ENCODE data around the gene SMTN. TPM values are rescaled to one million over a fixed set of nuclear protein-coding genes. Genes with fewer than 3 reads are reported as not detected.
A peak's percentile ranks its signal among the peaks of the same experiment; 100 is the strongest.

The SMTN gene
- total RNA-seq, 1 experiment from 2014 or later = 35.7 TPM

DNA sequence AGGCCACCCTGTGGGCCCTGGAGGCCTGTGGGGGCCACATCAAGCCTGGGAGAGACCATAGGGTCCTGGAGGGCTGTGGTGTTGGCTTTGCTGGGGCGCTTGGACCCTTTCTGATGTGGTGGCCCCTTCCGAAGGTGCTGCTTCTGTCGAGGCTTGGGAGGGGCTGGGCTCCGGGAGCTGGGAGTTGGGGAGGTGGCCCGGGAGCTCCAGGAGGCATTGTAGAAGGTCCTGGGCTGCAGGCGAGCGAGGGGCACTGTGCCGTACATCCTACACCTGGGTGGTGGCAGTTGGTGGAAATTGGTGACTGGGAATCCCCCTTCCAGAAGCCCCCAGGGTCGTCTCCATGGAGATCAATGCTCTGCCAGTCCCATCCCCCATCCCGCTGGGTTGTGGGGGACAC, 56.6 kb downstream of the SMTN start:
- in situ Hi-C loops (cut with HindIII; ENCODE audit: low pct_unique_long_range_greater_than_20kb, low sequenced_read_pairs) = no loop called here

DNA sequence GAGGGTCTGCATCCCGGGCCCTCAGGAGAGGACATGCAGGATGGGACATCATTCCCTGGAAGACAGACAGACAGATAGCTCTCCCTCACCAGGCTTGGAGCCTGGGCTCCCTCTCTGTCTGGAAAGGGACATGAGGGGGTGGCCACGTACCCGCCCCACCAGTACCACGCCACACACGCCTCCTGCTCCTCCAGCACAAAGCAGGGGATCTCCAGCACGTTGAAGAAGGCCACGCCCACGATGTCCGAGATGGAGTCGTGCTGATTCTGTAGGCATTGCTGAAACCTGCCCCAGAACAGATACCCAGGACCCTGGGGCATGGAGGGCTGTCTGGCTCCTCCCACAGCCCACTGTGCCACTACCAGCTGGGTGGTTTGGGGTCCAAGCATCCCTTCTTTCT, 57.0 kb downstream of the SMTN start:
- no peak for DNase-seq (ENCODE audit: low read depth)
- in situ Hi-C loops (cut with HindIII; ENCODE audit: low pct_unique_long_range_greater_than_20kb, low sequenced_read_pairs) = no loop called here

More for the DNA sequence above, 56.6 kb downstream of the SMTN start:
- no peak for DNase-seq (ENCODE audit: low read depth)

DNA sequence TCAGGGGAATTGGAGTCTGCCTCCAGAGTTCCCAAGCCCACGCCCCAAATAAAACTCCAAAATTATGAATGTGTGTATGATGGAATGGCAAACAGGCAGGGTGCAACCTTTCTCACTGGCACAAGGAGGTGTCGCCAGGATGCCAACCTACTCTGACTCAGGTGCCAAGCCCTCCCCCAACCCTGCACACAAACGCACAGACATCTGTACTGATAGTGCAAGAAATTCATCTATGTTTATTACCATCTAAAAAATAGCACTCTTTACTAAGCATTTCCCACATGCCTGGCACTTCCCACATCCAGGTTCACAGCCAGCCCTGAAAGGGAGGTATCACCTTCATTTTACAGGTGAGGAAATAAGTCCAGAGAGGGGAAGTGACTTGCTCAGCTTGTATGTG, 57.9 kb downstream of the SMTN start:
- in situ Hi-C loops (cut with HindIII; ENCODE audit: low pct_unique_long_range_greater_than_20kb, low sequenced_read_pairs) = no loop called here
- DNase-seq (ENCODE audit: low read depth) = no peak

DNA sequence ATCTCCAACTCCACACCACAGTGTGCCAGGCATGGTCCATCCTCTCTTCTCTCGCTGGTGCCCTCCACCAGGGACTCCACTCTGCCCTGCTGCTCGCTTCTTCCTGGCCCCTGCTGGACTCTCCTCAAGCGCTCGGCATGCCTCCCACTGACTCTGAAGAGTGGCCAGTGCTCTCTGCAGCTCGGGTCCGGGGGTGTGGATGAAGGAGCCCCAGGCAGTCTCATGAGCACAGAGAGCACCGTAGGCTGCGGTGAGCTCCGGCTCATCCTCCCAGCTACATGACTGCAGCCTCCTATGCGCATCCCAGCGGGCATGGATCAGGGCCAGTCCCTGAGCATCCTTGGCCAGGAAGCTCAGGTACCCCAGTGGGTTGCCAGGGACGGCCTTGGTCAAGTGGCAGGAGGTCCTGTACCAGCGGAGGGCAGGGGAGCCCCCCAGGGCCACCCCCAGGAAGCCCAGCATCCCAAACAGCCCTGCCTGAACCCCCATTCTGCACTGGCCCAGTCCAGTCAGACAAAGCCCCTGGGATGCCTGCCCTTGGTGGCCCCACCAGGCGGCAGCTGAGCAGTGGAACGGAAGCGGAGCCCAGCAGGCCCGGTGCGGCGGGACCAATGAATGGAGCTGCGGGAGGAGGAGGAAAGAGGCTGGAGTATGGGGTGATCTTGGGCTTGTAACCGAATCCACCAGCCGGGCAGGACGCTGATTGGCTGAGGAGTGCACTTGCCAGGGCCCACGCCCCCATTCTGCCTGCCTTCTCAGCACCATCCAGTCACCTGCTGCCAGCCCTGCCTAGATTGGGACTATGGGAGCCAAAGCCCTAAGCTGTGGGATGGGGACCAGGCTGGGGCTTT, 59.0 kb downstream of the SMTN start, which contains the start of gene PLA2G3:
Gene PLA2G3, minus strand, starts transcription at position 643 of the 851 bp plus-strand sequence. Its CDS starts 154 bp downstream, at position 489.
- in situ Hi-C loops (cut with HindIII; ENCODE audit: low pct_unique_long_range_greater_than_20kb, low sequenced_read_pairs) = no loop called here
- DNase-seq (ENCODE audit: low read depth) = no peak

DNA sequence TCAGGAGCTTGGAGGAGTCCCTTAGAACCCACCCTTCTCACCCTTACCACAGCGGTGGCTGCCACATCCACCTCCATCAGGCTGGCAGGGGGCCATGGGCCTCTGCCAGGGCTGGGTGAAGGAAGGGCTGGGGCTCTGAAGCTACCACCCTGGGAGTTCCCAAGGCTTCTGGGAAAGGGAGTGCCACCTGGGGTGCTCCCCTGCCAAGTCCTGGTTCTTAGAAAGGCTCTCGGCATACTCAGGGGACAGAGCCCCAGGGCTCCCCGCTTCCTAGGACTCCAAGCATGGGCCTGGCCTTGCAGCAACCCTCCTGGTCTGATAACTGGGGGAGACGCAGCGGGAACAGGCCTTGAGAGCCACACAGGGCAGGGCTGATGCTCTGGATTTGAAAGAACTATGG, 59.6 kb downstream of the SMTN start:
- in situ Hi-C loops (cut with HindIII; ENCODE audit: low pct_unique_long_range_greater_than_20kb, low sequenced_read_pairs) = no loop called here
- no peak for DNase-seq (ENCODE audit: low read depth)

DNA sequence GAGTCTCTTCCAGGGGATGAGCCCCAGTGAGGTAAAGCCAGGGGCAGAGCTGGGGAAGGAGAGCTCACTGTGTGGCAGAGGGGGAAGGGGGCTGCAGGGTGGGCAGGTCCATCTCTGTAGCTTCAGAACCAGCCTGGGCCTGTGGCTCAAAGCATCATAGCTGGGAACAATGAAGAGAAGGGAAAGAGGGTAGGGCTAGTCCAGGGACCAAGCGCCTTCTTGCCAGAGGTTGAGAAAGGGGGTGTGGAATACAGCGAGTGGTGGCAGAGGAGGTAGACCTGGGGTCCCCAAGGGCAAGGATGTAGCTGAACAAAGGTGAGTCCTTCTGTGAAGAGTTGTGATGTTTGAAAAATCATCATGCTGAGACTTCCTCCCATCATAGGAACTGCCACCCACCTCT, 60.4 kb downstream of the SMTN start:
- DNase-seq (ENCODE audit: low read depth) = no peak
- in situ Hi-C loops (cut with HindIII; ENCODE audit: low pct_unique_long_range_greater_than_20kb, low sequenced_read_pairs) = no loop called here

DNA sequence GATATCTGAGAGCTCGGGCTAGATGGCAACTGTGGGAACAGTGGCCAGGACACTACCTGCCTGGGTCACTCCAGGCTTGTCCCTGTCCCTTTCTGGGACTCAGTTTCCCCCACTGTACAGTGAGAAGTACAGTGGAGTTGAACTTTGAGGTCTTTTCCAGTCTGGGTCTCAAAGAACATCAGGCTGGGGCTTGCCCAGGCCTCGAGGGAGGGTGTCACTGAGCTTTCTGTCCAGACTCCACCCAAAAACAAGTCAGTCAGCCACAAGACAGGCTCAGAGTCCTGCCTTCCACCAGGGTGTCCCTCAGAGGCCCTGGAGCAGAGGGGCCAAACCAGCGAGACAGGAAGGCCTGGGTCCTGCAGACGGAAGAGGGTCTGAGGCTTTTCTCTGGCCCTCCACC, 61.2 kb downstream of the SMTN start:
- DNase-seq (ENCODE audit: low read depth) = no peak
- in situ Hi-C loops (cut with HindIII; ENCODE audit: low pct_unique_long_range_greater_than_20kb, low sequenced_read_pairs) = no loop called here

DNA sequence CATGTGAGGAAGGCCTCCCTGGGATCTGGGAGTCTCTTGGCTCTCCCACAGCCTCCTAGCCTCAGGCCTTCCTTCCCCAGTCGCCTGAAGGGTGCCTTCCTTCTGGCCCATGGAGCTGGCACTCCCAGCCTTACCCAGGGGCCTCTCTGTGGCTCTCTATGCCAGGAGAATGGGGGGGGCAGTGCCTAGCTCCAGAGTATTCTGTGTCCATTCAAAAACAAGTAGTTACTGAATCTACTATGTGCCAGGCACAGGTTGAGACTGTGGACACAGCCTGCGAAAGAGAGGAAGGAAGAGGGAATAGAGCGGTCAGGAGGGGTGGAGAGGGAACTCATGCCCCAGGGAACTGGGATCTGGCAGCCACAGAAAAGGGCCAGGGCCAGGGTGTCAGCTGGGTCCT, 61.9 kb downstream of the SMTN start:
- DNase-seq (ENCODE audit: low read depth) = no peak
- in situ Hi-C loops (cut with HindIII; ENCODE audit: low pct_unique_long_range_greater_than_20kb, low sequenced_read_pairs) = no loop called here

DNA sequence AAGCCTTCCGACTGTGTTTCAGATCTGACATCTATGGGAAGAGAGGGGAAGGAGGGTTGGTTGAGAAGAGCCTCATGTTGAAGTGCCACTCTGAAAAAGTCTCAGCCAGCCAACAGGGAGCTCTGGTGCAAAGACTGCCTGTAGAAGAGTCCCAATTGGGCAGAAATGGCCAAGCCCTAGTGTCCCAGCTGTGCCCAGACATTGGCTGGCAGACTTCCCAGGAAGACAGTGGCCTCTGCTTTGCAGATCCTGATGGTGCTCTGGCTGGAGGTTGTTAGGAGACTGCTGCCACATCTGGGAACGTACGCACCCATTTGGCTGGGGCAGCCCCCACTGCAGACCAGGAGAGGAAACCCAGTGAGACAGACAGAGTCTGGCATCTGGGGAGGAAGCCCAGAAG, 62.4 kb downstream of the SMTN start:
- in situ Hi-C loops (cut with HindIII; ENCODE audit: low pct_unique_long_range_greater_than_20kb, low sequenced_read_pairs) = no loop called here
- DNase-seq (ENCODE audit: low read depth) = no peak

DNA sequence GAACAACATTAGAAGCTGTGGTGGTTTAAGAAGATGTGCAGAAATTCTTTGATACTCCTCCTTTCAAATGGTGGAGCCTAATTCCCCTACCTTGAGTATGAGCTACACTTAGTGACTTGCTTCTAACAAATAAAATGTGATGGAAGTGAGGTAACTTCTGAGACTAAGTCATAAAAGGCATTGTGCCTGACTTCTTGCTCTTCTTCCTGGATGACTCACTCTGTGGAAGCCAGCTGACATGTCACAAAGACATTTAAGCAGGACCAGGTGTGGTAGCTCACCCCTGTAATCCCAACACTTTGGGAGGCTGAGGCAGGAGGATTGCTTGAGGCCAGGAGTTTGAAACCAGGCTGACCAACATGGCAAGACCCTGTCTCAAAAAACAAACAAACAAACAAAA, 63.1 kb downstream of the SMTN start:
- no peak for DNase-seq (ENCODE audit: low read depth)
- in situ Hi-C loops (cut with HindIII; ENCODE audit: low pct_unique_long_range_greater_than_20kb, low sequenced_read_pairs) = no loop called here

DNA sequence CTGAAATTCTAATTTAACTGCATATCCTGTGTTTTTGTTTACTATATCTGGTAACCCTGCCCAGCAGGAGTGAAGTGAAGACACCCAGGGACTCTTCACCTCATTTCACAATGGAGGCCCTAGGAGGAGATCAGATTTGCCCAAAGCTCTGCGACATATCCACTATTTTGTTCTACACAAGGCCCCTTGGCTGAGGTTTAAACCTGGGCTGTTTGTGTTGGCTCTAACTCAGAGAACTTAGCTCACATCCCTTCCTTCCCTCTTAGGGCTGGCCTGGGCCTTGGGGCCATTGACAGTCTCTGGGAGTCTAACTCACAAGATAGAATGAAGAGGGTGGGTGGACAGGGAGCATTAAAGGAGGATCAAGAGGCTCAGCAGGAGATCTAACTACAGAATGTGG, 67.4 kb downstream of the SMTN start:
- DNase-seq (ENCODE audit: low read depth) = no peak
- in situ Hi-C loops (cut with HindIII; ENCODE audit: low pct_unique_long_range_greater_than_20kb, low sequenced_read_pairs) = no loop called here

DNA sequence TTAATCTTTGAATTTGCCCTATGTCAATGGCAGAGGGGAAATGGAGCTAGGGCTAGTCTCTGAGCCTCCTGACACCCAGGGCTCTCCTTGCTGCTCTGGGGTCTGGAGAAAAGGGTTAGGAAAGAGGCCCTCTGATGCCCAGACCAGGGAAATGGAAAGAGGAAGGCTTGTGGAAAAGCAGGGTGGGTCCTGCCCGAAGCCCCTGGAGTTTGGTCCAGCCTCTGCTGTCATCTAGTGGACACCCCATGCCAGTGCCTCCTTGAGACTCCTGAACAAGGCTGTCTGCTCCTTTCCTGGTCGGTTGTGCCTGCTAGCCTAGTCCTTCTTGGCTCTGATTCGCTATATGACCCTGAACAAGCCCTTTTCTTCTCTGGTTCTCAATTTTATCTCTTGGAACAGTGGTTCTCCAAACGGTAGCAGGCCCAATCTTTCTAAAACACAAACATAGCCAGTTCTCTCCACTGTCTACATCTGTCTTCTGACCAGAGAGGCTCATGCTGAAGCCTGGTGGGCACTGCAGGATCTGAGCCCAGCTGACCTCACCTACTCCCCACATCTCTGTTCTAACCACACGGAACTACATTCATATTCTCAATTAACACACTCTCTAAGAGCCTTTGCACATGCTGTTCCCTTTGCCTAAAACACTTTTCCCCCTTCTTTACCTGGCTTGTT, 68.0 kb downstream of the SMTN start:
- in situ Hi-C loops (cut with HindIII; ENCODE audit: low pct_unique_long_range_greater_than_20kb, low sequenced_read_pairs) = no loop called here
- DNase-seq (ENCODE audit: low read depth) = peak; percentile 57

DNA sequence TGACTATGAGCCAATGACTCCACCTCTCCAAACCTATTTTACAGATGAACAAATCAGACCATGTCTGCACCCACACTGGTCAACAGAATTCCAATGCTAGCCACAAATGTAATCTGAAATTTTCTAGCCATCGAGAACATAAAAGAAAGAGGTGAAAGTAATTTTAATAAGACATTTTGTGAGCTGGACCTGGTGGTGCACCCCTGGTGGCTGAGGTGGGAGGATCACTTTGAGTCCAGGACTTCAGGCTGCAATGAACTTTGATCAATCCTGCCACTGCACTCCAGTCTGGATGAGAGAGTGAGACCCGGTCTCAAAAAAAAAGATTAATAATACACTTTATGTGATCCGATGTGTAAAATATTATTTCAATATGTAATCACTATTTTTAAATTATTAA, 69.5 kb downstream of the SMTN start:
- in situ Hi-C loops (cut with HindIII; ENCODE audit: low pct_unique_long_range_greater_than_20kb, low sequenced_read_pairs) = no loop called here
- DNase-seq (ENCODE audit: low read depth) = no peak

DNA sequence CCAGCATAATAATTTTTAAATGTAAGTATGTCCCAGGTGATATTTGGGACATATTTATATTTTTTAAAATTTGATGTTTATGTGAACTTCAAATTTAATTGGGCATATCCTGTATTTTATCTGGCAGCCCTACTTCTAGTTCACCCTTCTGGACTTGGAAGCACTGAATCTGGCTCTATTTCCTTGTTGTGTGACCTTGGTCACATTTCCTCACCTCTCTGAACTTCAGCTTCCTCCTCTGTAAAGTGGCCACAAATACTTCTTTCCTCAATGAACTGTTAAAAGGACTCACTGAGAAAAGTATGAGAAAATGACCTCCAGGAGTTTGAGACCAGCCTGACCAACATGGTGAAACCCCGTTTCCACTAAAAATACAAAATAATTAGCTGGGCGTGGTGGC, 70.8 kb downstream of the SMTN start:
- in situ Hi-C loops (cut with HindIII; ENCODE audit: low pct_unique_long_range_greater_than_20kb, low sequenced_read_pairs) = no loop called here
- no peak for DNase-seq (ENCODE audit: low read depth)

DNA sequence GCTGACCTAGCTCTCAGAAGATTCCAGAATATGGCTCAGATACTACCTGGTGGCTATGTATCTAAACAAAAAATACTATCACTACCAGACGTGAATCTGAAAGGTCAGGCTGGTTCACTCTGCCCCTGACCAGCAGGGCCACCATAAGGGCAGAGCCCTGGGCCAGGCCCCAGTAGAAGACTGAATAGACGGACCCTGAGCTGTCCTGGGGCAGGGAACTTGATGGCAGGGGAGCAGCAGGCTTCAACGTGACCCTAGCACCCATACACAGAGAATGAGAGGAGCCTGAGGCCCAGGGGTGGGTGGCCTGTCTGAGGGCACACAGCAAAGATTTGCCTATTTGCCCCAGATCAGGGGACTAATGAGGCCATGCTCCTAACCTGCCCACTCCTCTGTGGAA, 72.2 kb downstream of the SMTN start:
- DNase-seq (ENCODE audit: low read depth) = no peak
- in situ Hi-C loops (cut with HindIII; ENCODE audit: low pct_unique_long_range_greater_than_20kb, low sequenced_read_pairs) = no loop called here

Other genes with a start within 250 kb of the SMTN start
- 14.4 and 19.5 TPM in 2 replicates for gene MORC2, start 112.5 kb upstream of the SMTN start, total RNA-seq (2014; rRNA removed; shearing (Covaris generic); ENCODE audit: low replicate concordance)
- 6.8 and 16.0 TPM in 2 replicates for gene TUG1, start 112.1 kb upstream of the SMTN start, total RNA-seq (2014; rRNA removed; shearing (Covaris generic); ENCODE audit: low replicate concordance)
- 118 and 142 TPM in 2 replicates for gene SELENOM, start 26.2 kb downstream of the SMTN start, total RNA-seq (2014; rRNA removed; shearing (Covaris generic); ENCODE audit: low replicate concordance)
- gene INPP5J, start 41.6 kb downstream of the SMTN start, total RNA-seq (2014; rRNA removed; shearing (Covaris generic); ENCODE audit: low replicate concordance) = 0.91 and 1.2 TPM in 2 replicates
- not detected in 2 replicates for gene PLA2G3, start 59.2 kb downstream of the SMTN start, total RNA-seq (2014; rRNA removed; shearing (Covaris generic); ENCODE audit: low replicate concordance)
- gene RNF185, start 78.9 kb downstream of the SMTN start, total RNA-seq (2014; rRNA removed; shearing (Covaris generic); ENCODE audit: low replicate concordance) = 76.5 and 104 TPM in 2 replicates
- 9.5 and 18.1 TPM in 2 replicates for gene LIMK2, start 131.0 kb downstream of the SMTN start, total RNA-seq (2014; rRNA removed; shearing (Covaris generic); ENCODE audit: low replicate concordance)
- 2.2 and 6.5 TPM in 2 replicates for gene PIK3IP1, start 211.2 kb downstream of the SMTN start, total RNA-seq (2014; rRNA removed; shearing (Covaris generic); ENCODE audit: low replicate concordance)